HAP-1 (cell line): ENCODE data around the gene DIP2C.
"Not testable (repeated sequence)": the region's sequence is repeated elsewhere in the genome, so short reads cannot be mapped to it uniquely, and the experiment has no call there.

Experiments
- DNase-seq, 2 experiments: peaks; one replicate each; pipeline ENCODE4 v3.0.0-alpha.2; 2016 to 2020; ENCODE audit warnings: low spot score in 2 of 2
- H3K27me3 ChIP-seq: fragments of 250-450 bp; sonication (Bioruptor Pico); 2 replicates; pipeline ENCODE4 v1.5.1; 2020; ENCODE audit warnings: low read depth, mild to moderate bottlenecking, moderate library complexity
- H3K36me3 ChIP-seq: fragments of 250-450 bp; sonication (Bioruptor Pico); replicated peaks from 2 replicates; pipeline ENCODE4 v1.5.1; 2020; ENCODE audit warnings: mild to moderate bottlenecking
- H3K4me1 ChIP-seq: fragments of 250-450 bp; sonication (Bioruptor Pico); 2 replicates; pipeline ENCODE4 v1.5.1; 2020; ENCODE audit warnings: mild to moderate bottlenecking
- H3K4me3 ChIP-seq: fragments of 250-450 bp; sonication (Bioruptor Pico); 2 replicates; pipeline ENCODE4 v1.5.1; 2020; ENCODE audit warnings: mild to moderate bottlenecking, moderate library complexity
- H3K9me3 ChIP-seq: fragments of 250-450 bp; sonication (Bioruptor Pico); 2 replicates; pipeline ENCODE4 v1.5.1; 2020; ENCODE audit warnings: mild to moderate bottlenecking, moderate library complexity
- in situ Hi-C: fragments of 300-500 bp; cut with MboI; formaldehyde crosslinking; loops from 3 replicates; pipeline ENCODE4 v1.14.3; 2020; ENCODE audit warnings: low sequenced_read_pairs, inconsistent platforms, mixed read lengths

The DIP2C gene

GRCh38 chr10:436013-436697 is 253.3 kb downstream of the DIP2C start:
- no peaks in the 10 kb centered on the region for H3K36me3 ChIP-seq
- no peaks in the 10 kb centered on the region for H3K4me1 ChIP-seq
- no peak for DNase-seq
- no peak overlapping the region for H3K4me3 ChIP-seq
- no peaks in the 10 kb centered on the region for H3K9me3 ChIP-seq
- in situ Hi-C loops: no loop called here
- no peaks in the 10 kb centered on the region for H3K27me3 ChIP-seq

GRCh38 chr10:435397-435796 is 254.1 kb downstream of the DIP2C start:
- Histone ChIP-seq H3K4me3 (no peak overlapping the region), H3K36me3 (no peaks in the 10 kb centered on the region), H3K9me3 (no peaks in the 10 kb centered on the region), H3K4me1 (no peaks in the 10 kb centered on the region), H3K27me3 (no peaks in the 10 kb centered on the region)
- in situ Hi-C loops: no loop called here
- DNase-seq: no peak

GRCh38 chr10:429696-430095 is 259.8 kb downstream of the DIP2C start:
- Histone ChIP-seq H3K36me3 (no peaks in the 10 kb centered on the region), H3K4me1 (no peaks in the 10 kb centered on the region), H3K27me3 (no peaks in the 10 kb centered on the region), H3K9me3 (no peaks in the 10 kb centered on the region), H3K4me3 (no peak overlapping the region)
- DNase-seq: no peak
- in situ Hi-C loops: no loop called here

GRCh38 chr10:427761-428519 is 261.5 kb downstream of the DIP2C start:
- in situ Hi-C loops: no loop called here
- H3K4me1 ChIP-seq: no peaks in the 10 kb centered on the region
- no peak overlapping the region for H3K4me3 ChIP-seq
- no peaks in the 10 kb centered on the region for H3K9me3 ChIP-seq
- H3K27me3 ChIP-seq: no peaks in the 10 kb centered on the region
- DNase-seq: no peak
- no peaks in the 10 kb centered on the region for H3K36me3 ChIP-seq

GRCh38 chr10:425365-425764 is 264.1 kb downstream of the DIP2C start:
- H3K27me3 ChIP-seq, H3K4me3 ChIP-seq, H3K9me3 ChIP-seq, H3K36me3 ChIP-seq, DNase-seq, H3K4me1 ChIP-seq, in situ Hi-C loops: not testable (repeated sequence)

- H3K27me3 ChIP-seq, in situ Hi-C loops, H3K4me3 ChIP-seq, DNase-seq, H3K36me3 ChIP-seq, H3K9me3 ChIP-seq, H3K4me1 ChIP-seq: not testable (repeated sequence)
Observed at GRCh38 chr10:424724-425123, 264.7 kb downstream of the DIP2C start.

- no peaks in the 10 kb centered on the region for H3K4me1 ChIP-seq
- H3K4me3 ChIP-seq: no peak overlapping the region
- no peak for DNase-seq
- in situ Hi-C loops: no loop called here
- H3K9me3 ChIP-seq: no peaks in the 10 kb centered on the region
- H3K27me3 ChIP-seq: no peaks in the 10 kb centered on the region
- H3K36me3 ChIP-seq: no peaks in the 10 kb centered on the region
Observed at GRCh38 chr10:423178-423577, 266.3 kb downstream of the DIP2C start.

GRCh38 chr10:422675-423074 is 266.8 kb downstream of the DIP2C start:
- in situ Hi-C loops: no loop called here
- no peak for DNase-seq
- Histone ChIP-seq H3K36me3 (no peaks in the 10 kb centered on the region), H3K27me3 (no peaks in the 10 kb centered on the region), H3K4me3 (no peak overlapping the region), H3K9me3 (no peaks in the 10 kb centered on the region), H3K4me1 (no peaks in the 10 kb centered on the region)

- no peaks in the 10 kb centered on the region for H3K27me3 ChIP-seq
- no peaks in the 10 kb centered on the region for H3K36me3 ChIP-seq
- DNase-seq: no peak
- no peak overlapping the region for H3K4me3 ChIP-seq
- H3K4me1 ChIP-seq: no peaks in the 10 kb centered on the region
- H3K9me3 ChIP-seq: no peaks in the 10 kb centered on the region
- in situ Hi-C loops: no loop called here
Observed at GRCh38 chr10:422241-422640, 267.2 kb downstream of the DIP2C start.

GRCh38 chr10:421170-421569 is 268.3 kb downstream of the DIP2C start:
- no peak for DNase-seq

GRCh38 chr10:420154-421121 is 269.0 kb downstream of the DIP2C start:
- no peaks in the 10 kb centered on the region for H3K4me1 ChIP-seq
- H3K9me3 ChIP-seq: no peaks in the 10 kb centered on the region
- in situ Hi-C loops: no loop called here
- no peaks in the 10 kb centered on the region for H3K36me3 ChIP-seq
- H3K4me3 ChIP-seq: no peak overlapping the region
- H3K27me3 ChIP-seq: no peaks in the 10 kb centered on the region
- DNase-seq: no peak

More at GRCh38 chr10:421170-421569, 268.3 kb downstream of the DIP2C start:
- Histone ChIP-seq H3K27me3 (no peaks in the 10 kb centered on the region), H3K36me3 (no peaks in the 10 kb centered on the region), H3K9me3 (no peaks in the 10 kb centered on the region), H3K4me3 (no peak overlapping the region), H3K4me1 (no peaks in the 10 kb centered on the region)
- in situ Hi-C loops: no loop called here

GRCh38 chr10:418894-419293 is 270.6 kb downstream of the DIP2C start:
- Histone ChIP-seq H3K27me3 (no peaks in the 10 kb centered on the region), H3K9me3 (no peaks in the 10 kb centered on the region), H3K36me3 (no peaks in the 10 kb centered on the region), H3K4me1 (no peaks in the 10 kb centered on the region), H3K4me3 (no peak overlapping the region)
- no peak for DNase-seq
- in situ Hi-C loops: no loop called here

- no peak overlapping the region for H3K4me3 ChIP-seq
- no peaks in the 10 kb centered on the region for H3K9me3 ChIP-seq
- no peaks in the 10 kb centered on the region for H3K27me3 ChIP-seq
- DNase-seq: no peak
- in situ Hi-C loops: no loop called here
- no peaks in the 10 kb centered on the region for H3K4me1 ChIP-seq
- H3K36me3 ChIP-seq: no peaks in the 10 kb centered on the region
Observed at GRCh38 chr10:418226-418625, 271.2 kb downstream of the DIP2C start.

GRCh38 chr10:416091-416515 is 273.4 kb downstream of the DIP2C start:
- Histone ChIP-seq H3K27me3 (no peaks in the 10 kb centered on the region), H3K4me1 (no peaks in the 10 kb centered on the region), H3K36me3 (no peaks in the 10 kb centered on the region; the same call in 1 of the 2 replicates), H3K9me3 (no peaks in the 10 kb centered on the region), H3K4me3 (no peak overlapping the region)
- in situ Hi-C loops: no loop called here
- DNase-seq: no peak
